ENCODE results near the gene UGT1A9.

UGT1A9 gene

GRCh38 chr2:233668605-233669260 is 3.0 kb upstream of the UGT1A9 start:
- H3K9me3 ChIP-seq (ENCODE audit: control insufficient read depth, insufficient read depth, low read length): no peaks in the 10 kb centered on the region
- no peaks in the 10 kb centered on the region for H3K36me3 ChIP-seq (ENCODE audit: insufficient read depth, low read length)
- H3K9ac ChIP-seq (ENCODE audit: low read depth, low read length): no peak overlapping the region
- H3K4me1 ChIP-seq (ENCODE audit: insufficient read depth, low read length): no peaks in the 10 kb centered on the region

DNA sequence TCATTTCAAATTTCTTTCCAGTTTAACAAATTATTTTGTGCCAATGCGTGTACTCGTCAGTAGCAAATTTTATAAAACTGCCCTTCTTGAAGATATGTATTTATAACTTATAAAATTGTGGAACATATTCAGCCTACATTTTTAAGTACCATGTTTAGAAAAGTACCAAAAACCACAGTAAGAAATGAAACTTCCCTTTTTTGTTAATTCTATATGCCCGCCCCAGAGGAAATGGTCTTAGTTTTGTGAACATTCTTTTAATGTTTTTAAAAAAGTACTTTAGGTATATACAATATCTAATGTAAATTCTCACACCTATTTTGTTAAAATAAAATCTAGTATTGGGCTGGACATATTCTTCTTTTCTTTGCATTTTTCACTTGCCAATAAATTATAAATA is 1.2 kb downstream of the UGT1A9 start:
- Histone ChIP-seq H3K9me3 (ENCODE audit: control insufficient read depth, insufficient read depth, low read length) (no peaks in the 10 kb centered on the region), H3K4me1 (ENCODE audit: insufficient read depth, low read length) (no peaks in the 10 kb centered on the region), H3K9ac (ENCODE audit: low read depth, low read length) (no peak overlapping the region), H3K36me3 (ENCODE audit: insufficient read depth, low read length) (no peaks in the 10 kb centered on the region)

GRCh38 chr2:233673896-233674295 is 2.2 kb downstream of the UGT1A9 start:
- no peaks in the 10 kb centered on the region for H3K4me1 ChIP-seq (ENCODE audit: insufficient read depth, low read length)
- no peaks in the 10 kb centered on the region for H3K9me3 ChIP-seq (ENCODE audit: control insufficient read depth, insufficient read depth, low read length)
- no peaks in the 10 kb centered on the region for H3K36me3 ChIP-seq (ENCODE audit: insufficient read depth, low read length)
- H3K9ac ChIP-seq (ENCODE audit: low read depth, low read length): no peak overlapping the region

- H3K9me3 ChIP-seq (ENCODE audit: control insufficient read depth, insufficient read depth, low read length): no peaks in the 10 kb centered on the region
- no peak overlapping the region for H3K9ac ChIP-seq (ENCODE audit: low read depth, low read length)
- no peaks in the 10 kb centered on the region for H3K4me1 ChIP-seq (ENCODE audit: insufficient read depth, low read length)
- H3K36me3 ChIP-seq (ENCODE audit: insufficient read depth, low read length): no peaks in the 10 kb centered on the region
Observed at GRCh38 chr2:233674314-233674713, 2.6 kb downstream of the UGT1A9 start.

- Histone ChIP-seq H3K9me3 (ENCODE audit: control insufficient read depth, insufficient read depth, low read length) (no peaks in the 10 kb centered on the region), H3K9ac (ENCODE audit: low read depth, low read length) (no peak overlapping the region)
Observed at GRCh38 chr2:233674995-233675394, 3.3 kb downstream of the UGT1A9 start.

DNA sequence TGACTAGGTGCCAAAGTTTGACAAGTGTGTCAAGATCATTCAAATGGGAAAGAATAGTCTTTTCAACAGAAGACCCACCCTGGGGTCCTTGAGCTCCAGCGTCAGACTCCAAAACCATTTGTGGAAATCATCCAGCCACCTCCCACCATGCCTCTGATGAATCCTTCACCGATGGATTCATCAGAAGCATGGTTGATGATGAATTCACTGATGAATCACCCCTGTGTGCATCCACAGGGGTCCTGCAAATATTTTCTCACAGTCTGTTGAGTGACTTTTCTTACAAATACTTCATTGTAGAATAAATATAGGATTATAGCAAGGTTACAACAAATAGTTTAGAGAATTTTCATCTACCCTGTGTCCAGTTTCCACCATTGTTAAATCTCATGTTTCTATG is 4.3 kb downstream of the UGT1A9 start:
- Histone ChIP-seq H3K36me3 (ENCODE audit: insufficient read depth, low read length) (no peaks in the 10 kb centered on the region), H3K9ac (ENCODE audit: low read depth, low read length) (no peak overlapping the region), H3K9me3 (ENCODE audit: control insufficient read depth, insufficient read depth, low read length) (no peaks in the 10 kb centered on the region), H3K4me1 (ENCODE audit: insufficient read depth, low read length) (no peaks in the 10 kb centered on the region; the same call in 1 of the 2 replicates)

More at GRCh38 chr2:233674995-233675394, 3.3 kb downstream of the UGT1A9 start:
- H3K36me3 ChIP-seq (ENCODE audit: insufficient read depth, low read length): no peaks in the 10 kb centered on the region
- no peaks in the 10 kb centered on the region for H3K4me1 ChIP-seq (ENCODE audit: insufficient read depth, low read length)

DNA sequence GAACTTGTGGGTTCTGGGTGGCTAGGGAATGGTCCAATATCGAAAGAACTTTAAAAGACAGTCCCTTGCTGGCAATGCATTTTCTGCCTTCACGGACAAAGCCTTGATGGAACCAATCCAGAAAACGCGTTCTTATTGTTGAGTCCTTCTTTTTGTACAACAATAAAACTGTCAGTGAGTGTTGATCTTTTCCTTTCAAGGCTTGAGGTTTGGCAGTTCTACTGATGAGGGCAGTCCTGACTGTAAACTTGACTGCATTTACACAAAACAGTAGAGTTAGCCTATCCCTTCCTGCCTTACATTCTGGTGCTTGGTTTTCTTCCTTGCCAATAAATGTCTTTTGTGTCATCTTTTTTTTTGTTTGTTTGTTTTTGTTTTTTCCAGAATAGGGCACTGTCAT is 7.5 kb downstream of the UGT1A9 start:
- H3K9me3 ChIP-seq (ENCODE audit: control insufficient read depth, insufficient read depth, low read length): no peaks in the 10 kb centered on the region
- H3K36me3 ChIP-seq (ENCODE audit: insufficient read depth, low read length): no peaks in the 10 kb centered on the region
- no peaks in the 10 kb centered on the region; the same call in 1 of the 2 replicates for H3K4me1 ChIP-seq (ENCODE audit: insufficient read depth, low read length)
- H3K9ac ChIP-seq (ENCODE audit: low read depth, low read length): no peak overlapping the region

DNA sequence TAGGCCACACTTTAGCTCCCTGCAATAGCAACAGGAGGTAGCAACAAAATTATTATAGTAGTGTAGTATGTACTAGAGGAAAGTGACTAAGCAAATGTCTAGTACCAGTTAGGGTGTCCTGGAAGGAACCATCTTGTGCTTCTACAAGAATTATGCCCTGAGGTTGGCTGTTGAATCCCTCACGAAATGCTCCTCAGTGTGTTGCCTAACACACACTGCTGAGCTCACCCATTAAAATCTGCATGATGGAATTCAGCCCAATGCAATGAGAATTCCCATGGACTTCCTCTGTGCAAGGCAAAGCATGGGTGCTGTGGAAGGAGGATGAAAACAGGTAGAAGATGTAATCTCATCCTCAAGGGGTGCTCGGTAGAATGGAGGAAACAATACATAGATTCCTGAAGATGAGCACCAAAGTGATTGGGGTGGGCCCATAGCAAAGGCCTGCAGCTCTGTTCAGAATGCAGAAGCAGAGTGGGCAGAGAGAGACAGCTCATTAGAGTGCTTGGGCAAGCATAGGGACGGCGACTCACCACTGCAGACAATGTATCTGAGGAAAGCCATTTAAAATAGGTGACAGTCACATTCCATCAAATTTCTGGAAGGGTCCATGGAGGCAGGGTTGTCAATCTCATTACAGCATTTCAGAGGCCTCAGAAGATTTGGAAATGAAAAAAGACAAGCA is 8.8 kb downstream of the UGT1A9 start:
- no peaks in the 10 kb centered on the region; the same call in 1 of the 2 replicates for H3K4me1 ChIP-seq (ENCODE audit: insufficient read depth, low read length)
- H3K36me3 ChIP-seq (ENCODE audit: insufficient read depth, low read length): no peaks in the 10 kb centered on the region
- no peak overlapping the region for H3K9ac ChIP-seq (ENCODE audit: low read depth, low read length)
- no peaks in the 10 kb centered on the region for H3K9me3 ChIP-seq (ENCODE audit: control insufficient read depth, insufficient read depth, low read length)

GRCh38 chr2:233681521-233682099 is 9.9 kb downstream of the UGT1A9 start, which contains the start of gene UGT1A7:
Gene UGT1A7, plus strand, starts transcription at chr2:233681901. Its CDS starts 37 bp downstream, at chr2:233681938.
- Histone ChIP-seq H3K9ac (ENCODE audit: low read depth, low read length) (no peak within 1 kb of the TSS), H3K36me3 (ENCODE audit: insufficient read depth, low read length) (no peaks in the 10 kb centered on the region), H3K4me1 (ENCODE audit: insufficient read depth, low read length) (no peaks in the 10 kb centered on the region; the same call in 1 of the 2 replicates), H3K9me3 (ENCODE audit: control insufficient read depth, insufficient read depth, low read length) (no peaks in the 10 kb centered on the region)

DNA sequence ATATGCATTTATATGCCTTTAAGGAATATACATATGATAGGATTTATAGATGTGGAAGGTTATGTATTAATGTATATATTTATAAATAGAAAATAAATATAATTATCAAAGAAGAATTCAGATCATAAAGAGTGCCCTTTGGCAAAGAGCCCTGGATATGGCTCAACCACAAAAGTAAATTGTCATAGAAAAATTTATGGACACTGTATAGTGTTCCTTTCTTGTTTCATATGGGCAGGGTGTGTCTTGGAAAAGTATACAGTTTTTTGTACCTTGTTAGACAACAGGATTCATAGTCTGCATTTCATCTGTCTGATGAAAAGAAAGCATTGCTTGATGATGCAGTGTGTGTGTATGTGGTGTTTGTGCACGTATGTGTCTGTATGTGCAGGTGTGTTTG is 12.9 kb downstream of the UGT1A9 start:
- no peaks in the 10 kb centered on the region for H3K36me3 ChIP-seq (ENCODE audit: insufficient read depth, low read length)
- no peaks in the 10 kb centered on the region; the same call in 1 of the 2 replicates for H3K4me1 ChIP-seq (ENCODE audit: insufficient read depth, low read length)
- H3K9me3 ChIP-seq (ENCODE audit: control insufficient read depth, insufficient read depth, low read length): no peaks in the 10 kb centered on the region
- no peak overlapping the region for H3K9ac ChIP-seq (ENCODE audit: low read depth, low read length)

DNA sequence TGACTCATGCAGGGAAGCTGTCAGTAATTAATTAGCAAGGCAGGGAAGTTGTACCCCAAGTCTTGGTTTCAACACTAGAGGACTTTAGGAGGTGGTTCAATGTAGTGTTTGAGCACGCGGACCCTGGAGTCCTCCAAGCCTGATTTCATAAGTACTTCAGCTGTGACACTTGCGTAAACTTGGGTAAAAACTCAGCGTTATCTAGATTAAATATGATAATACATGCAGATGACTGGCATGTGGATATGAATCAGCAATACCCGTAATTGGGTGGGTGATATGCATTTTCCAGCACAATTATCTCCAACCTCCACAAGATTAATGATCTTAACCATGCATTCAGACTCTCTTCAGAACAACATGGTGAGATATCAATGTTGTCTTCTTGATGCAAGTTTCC is 15.2 kb downstream of the UGT1A9 start:
- H3K36me3 ChIP-seq (ENCODE audit: insufficient read depth, low read length): no peaks in the 10 kb centered on the region
- H3K9me3 ChIP-seq (ENCODE audit: control insufficient read depth, insufficient read depth, low read length): no peaks in the 10 kb centered on the region
- no peak overlapping the region for H3K9ac ChIP-seq (ENCODE audit: low read depth, low read length)
- H3K4me1 ChIP-seq (ENCODE audit: insufficient read depth, low read length): peaks cover 12% of the 10 kb centered on the region

- H3K4me1 ChIP-seq (ENCODE audit: insufficient read depth, low read length): peaks cover 16% of the 10 kb centered on the region
- no peaks in the 10 kb centered on the region for H3K36me3 ChIP-seq (ENCODE audit: insufficient read depth, low read length)
- H3K9me3 ChIP-seq (ENCODE audit: control insufficient read depth, insufficient read depth, low read length): no peaks in the 10 kb centered on the region
- no peak overlapping the region for H3K9ac ChIP-seq (ENCODE audit: low read depth, low read length)
Observed at GRCh38 chr2:233688341-233688740, 16.6 kb downstream of the UGT1A9 start.

DNA sequence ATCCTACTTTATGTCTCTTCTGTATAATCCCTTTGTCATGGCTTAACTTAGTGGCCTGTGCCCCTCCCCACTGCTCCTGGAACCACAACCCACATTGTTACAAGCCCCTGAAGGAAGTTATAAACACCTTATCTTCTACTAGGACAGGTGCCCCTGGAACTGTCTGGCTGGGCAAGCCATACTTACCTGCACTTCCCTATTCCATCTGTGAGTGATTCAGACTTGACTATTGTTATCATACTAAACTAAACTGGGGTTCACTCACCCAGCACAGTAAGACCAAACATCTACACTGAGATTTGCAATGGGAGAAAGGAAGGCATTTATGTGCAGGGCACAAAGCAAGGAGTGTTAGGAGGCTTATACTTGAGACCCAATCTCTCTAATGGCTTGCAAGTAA is 17.3 kb downstream of the UGT1A9 start:
- H3K36me3 ChIP-seq (ENCODE audit: insufficient read depth, low read length): no peaks in the 10 kb centered on the region

DNA sequence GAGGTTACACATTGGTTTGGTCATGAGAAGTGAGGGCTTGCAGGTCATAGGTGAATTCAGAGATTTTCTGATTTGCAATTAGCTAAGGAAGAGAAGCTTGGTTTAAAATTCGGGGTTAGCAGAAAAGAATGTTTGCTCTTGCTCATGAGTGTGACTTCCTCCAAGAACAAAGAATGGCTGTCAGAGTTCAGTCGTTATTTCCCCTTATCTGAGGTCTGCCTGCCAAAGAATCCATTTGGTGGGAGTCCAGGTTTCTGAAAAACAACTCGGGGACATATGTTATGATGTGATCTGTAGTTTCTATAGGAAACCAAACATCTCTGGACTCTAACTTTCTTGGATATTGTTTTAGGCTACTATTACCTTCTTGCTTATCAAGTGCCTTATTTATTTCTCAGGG is 17.8 kb downstream of the UGT1A9 start:
- Histone ChIP-seq H3K4me1 (ENCODE audit: insufficient read depth, low read length) (peaks cover 16% of the 10 kb centered on the region), H3K9ac (ENCODE audit: low read depth, low read length) (no peak overlapping the region), H3K36me3 (ENCODE audit: insufficient read depth, low read length) (no peaks in the 10 kb centered on the region), H3K9me3 (ENCODE audit: control insufficient read depth, insufficient read depth, low read length) (no peaks in the 10 kb centered on the region)

More for the DNA sequence above, 17.3 kb downstream of the UGT1A9 start:
- Histone ChIP-seq H3K4me1 (ENCODE audit: insufficient read depth, low read length) (peaks cover 16% of the 10 kb centered on the region), H3K9ac (ENCODE audit: low read depth, low read length) (no peak overlapping the region), H3K9me3 (ENCODE audit: control insufficient read depth, insufficient read depth, low read length) (no peaks in the 10 kb centered on the region)

GRCh38 chr2:233690444-233690843 is 18.7 kb downstream of the UGT1A9 start:
- H3K36me3 ChIP-seq (ENCODE audit: insufficient read depth, low read length): no peaks in the 10 kb centered on the region
- H3K4me1 ChIP-seq (ENCODE audit: insufficient read depth, low read length): peaks cover 16% of the 10 kb centered on the region
- H3K9me3 ChIP-seq (ENCODE audit: control insufficient read depth, insufficient read depth, low read length): no peaks in the 10 kb centered on the region

More at GRCh38 chr2:233690444-233690843, 18.7 kb downstream of the UGT1A9 start:
- H3K9ac ChIP-seq (ENCODE audit: low read depth, low read length): no peak overlapping the region
